Eye (tissue), 1 donor: Measurements from ENCODE around the gene EPHB2.
A peak's percentile ranks its signal among the peaks of the same experiment; 100 is the strongest.

Experiments
- DNase-seq: peaks from one replicate; pipeline ENCODE4 v3.0.0-alpha.2; 2015

EPHB2 gene

DNA sequence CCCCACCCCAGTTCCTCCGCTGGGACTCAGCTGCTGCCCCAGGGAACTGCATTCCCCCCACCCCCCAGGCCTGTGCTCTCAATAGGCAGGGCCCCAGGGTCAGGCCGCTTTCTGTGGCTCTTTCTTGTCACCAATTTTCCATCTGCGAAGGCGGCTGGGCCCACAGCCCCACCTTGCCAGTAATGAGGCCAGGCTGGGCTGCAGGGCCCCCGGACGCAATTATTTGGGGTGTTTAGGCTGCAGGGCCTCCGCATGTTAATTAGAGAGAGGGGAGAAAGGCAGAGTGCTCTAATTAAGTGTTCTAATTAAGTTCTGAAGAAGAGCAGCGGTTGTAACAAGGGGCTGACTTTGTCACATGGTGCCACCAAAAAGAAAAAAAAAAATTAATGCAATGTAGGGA, 71.8 kb downstream of the EPHB2 start:
- peak; percentile 89 for DNase-seq

DNA sequence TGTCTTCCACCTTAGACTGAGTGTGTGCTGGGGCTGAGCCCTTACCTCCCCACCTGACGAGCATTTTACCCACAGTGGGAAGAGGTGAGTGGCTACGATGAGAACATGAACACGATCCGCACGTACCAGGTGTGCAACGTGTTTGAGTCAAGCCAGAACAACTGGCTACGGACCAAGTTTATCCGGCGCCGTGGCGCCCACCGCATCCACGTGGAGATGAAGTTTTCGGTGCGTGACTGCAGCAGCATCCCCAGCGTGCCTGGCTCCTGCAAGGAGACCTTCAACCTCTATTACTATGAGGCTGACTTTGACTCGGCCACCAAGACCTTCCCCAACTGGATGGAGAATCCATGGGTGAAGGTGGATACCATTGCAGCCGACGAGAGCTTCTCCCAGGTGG, 73.7 kb downstream of the EPHB2 start:
- DNase-seq = no peak

DNA sequence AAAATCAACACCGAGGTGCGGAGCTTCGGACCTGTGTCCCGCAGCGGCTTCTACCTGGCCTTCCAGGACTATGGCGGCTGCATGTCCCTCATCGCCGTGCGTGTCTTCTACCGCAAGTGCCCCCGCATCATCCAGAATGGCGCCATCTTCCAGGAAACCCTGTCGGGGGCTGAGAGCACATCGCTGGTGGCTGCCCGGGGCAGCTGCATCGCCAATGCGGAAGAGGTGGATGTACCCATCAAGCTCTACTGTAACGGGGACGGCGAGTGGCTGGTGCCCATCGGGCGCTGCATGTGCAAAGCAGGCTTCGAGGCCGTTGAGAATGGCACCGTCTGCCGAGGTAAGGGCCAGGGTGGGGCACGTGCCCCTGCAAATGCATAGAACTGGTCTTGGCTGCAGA, 74.1 kb downstream of the EPHB2 start:
- DNase-seq = no peak

- DNase-seq = no peak
Observed at GRCh38 chr1:22786101-22786500, 75.5 kb downstream of the EPHB2 start.

DNA sequence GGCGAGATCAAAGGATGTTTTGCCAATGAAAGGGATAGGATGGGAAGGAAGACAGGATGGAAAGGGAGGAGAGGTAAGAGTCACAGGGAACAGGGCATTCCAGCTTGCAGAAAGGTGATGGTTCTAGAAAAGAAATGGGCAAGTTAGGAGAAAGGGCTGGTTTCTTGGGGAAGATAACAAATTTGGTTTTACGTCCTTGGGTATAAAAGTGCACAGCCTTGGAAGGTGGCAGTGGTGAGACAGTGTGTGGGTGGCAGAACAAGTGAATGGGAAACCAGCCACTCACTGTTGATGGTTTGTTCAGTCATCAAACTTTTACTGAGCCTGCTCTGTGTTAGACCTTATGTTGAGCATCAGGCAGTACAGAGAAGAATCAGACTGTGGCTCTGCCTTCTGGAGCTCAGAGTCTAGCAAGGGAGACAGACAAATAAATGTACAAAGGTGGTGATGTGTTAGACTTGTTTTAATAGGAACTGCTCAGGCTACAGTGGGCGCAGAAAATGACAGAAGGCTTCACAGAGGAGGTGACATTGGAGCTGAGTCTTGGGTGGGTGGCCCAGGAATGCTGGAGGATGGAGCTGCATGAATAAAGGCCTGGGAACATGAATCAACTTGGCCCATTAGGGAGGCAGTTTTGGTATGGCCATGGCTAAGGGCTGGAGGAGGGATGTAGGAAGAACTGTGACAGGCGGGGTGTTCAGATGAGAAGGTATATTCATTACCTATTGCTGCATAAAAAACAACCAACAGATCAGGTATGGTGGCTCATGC, 76.3 kb downstream of the EPHB2 start:
- no peak for DNase-seq

DNA sequence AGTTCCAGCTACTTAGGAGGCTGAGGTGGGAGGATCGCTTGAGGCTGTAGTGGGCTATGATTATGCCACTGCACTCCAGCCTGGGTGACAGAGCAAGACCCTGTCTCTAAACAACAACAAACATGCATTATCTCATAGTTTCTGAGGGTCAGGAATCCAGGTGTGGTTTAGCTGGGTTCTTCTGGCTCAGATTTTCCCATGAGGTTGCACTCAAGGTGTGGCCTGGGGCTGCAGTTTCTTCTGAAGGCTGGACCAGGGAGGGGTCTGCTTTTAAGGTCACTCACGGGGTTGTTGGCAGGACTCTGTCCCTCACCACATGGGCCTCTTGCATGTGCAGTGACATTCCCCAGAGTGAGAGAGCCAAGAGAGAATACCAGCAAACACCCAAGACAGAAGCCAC, 77.0 kb downstream of the EPHB2 start:
- no peak for DNase-seq

DNA sequence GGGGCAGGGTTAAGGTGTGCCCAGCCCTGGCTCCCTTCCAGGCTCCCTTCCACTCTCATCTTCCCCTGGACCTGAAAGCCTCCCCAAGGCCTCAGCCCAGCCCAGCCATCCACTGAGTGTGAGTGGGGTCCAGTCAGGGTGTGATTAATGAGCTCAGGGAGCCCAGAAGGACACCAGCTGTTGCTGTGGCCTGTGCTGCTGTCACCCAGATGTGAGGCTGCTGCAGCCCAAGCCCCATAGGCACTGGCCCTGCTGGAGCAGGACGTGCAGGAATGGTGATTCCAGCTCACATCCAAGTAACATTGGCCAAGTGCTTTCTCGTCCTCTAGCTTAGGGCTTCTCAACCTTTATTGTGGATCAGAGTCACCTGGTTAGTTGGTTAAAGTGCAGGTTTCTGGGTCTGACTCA, 77.6 kb downstream of the EPHB2 start:
- peak; percentile 58 for DNase-seq

- peak; percentile 55 for DNase-seq
Observed at GRCh38 chr1:22789356-22789994, 78.8 kb downstream of the EPHB2 start.

GRCh38 chr1:22790232-22791008, 79.8 kb downstream of the EPHB2 start:
- DNase-seq = peak; percentile 73

DNA sequence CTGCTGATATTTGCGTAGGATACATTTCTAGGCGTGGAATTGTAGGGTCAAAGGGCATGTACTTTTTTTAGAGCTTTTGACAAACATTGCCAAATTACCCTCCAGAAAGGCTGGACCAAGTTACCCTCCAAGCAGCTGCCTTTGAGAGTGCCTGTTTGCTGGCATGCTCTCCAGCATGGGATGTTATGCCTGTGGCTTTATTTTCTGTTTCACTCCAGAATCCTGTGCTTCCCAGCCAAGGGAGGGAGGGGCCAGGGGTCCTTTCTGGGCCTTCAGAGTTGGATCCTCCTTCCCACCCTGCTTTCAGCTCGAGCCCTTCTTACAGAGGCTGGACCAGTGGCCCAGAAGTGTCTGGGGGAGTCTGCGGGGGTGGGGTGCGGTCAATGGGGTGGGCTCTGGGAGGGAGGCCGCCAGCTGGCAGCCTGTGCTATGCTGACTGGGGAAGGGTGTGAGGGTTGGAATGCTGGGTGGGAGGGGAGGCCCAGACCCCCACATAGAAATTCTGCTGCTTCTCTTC, 81.2 kb downstream of the EPHB2 start:
- DNase-seq = peak; percentile 59

DNA sequence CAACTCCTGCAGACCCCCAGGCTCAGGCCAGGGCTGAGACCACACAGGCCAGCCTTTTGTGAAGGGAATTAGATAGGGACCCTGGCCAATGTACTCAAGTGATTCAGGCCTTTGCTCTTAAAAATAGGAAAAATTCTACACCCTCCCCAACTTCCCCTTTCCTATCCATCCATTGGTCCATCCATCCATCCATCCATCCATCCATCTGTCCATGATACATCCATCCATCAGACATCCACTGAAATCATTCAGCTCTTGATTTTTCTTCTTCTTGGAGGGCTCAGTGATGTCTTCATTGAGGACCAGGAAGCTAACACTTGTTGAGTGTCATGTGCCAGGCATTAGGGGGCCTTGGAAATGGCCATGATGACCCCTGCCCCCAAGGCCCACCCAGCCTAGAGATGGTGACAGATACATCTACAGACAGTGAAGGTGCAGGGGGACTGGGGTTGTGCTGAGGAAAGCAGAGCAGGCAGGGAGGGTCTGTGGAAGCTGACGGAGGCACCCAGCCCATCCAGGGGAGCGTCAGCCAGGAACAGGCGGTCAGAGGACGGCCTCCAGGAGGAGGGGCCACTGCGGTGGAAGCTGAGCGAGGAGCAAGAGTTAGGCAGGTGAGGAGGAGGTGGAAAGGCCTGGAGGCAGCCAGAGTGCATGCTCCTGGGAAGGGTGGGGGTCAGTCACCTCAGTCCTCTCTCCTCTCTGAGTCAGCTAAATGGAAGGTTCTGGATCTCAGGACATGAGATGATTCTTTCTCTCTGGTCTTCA, 81.9 kb downstream of the EPHB2 start:
- DNase-seq = peak; percentile 37

DNA sequence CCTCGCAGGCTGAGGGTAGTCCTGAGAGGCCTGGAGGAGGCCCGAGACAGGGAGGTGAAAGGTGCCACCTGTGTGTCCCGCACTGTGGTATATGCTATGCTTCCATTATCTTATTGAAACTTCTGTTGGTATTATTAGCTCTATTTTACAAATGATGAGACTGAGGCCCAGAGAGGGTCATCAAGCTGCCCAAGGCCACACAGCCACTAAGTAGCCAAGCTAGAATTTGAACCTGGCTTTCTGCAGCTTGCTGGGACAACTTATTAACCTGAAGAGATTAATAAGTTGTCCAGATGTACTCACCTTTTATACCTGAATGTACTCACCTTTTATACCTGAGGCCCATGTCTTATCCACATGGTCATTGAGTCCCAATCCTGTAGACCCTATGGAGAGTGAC, 83.0 kb downstream of the EPHB2 start:
- DNase-seq = no peak

GRCh38 chr1:22794647-22795365, 84.2 kb downstream of the EPHB2 start:
- DNase-seq = peak; percentile 55

DNA sequence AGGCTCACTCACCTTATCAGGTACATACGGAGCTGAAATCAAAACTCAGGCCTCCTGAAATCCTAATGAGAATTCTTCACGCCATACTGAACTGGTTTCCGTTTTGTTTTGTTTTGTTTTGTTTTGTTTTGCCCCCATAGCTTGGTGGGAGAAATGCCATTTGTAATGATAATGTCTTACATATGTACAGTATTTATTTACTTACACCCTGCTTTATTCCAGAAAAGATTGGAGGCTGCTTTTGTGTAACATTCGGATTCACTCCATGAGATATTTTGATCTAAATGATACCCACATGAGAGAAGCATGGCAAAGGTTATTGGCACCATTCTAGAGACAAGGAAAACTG, 84.7 kb downstream of the EPHB2 start:
- DNase-seq = no peak

- DNase-seq = no peak
Observed at GRCh38 chr1:22796642-22797041, 86.0 kb downstream of the EPHB2 start.

GRCh38 chr1:22798083-22798482, 87.4 kb downstream of the EPHB2 start:
- no peak for DNase-seq

GRCh38 chr1:22799971-22800370, 89.3 kb downstream of the EPHB2 start:
- DNase-seq = peak; percentile 87

DNA sequence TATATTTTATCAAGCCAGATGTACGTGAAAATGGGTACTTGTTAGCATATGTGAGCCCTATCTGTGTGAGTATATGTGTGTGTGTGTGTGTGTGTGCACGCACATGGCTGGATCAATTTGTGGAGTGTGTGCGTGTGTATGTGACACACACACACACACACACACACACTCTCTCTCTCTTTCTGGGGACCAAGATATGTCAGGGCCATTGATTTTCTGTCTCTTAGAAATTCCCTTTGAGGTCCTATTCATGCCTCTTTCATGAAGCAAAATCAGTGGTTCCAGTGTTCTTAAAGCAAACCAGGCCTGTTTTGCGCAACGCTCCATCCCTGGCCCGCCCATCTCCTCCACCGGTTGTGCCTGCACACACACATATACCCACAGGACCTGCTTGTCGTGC, 90.0 kb downstream of the EPHB2 start:
- DNase-seq = peak; percentile 56

- DNase-seq = no peak
Observed at GRCh38 chr1:22801347-22801746, 90.7 kb downstream of the EPHB2 start.

DNA sequence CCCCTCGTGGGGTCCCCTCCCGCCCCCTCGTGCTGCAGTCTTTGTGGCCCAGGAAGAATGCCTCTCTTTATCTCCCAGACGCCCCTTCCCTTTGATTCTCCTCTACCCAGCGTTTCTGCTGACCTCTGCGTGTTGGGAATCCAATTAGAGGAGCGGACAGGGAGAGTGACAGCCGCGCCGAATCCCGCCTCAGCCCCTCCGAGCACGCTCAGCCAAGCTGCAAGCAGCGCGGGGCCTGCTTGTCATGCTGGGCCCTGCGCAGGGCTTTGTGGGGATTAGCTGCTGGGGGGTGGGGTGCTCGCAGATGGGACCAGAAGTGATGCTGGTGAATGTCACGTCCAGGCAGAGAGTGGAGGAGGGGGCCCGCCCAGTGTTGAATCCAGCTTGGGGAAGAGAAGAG, 91.1 kb downstream of the EPHB2 start:
- DNase-seq = peak; percentile 93

GRCh38 chr1:22803833-22804232, 93.2 kb downstream of the EPHB2 start:
- peak; percentile 17 for DNase-seq

DNA sequence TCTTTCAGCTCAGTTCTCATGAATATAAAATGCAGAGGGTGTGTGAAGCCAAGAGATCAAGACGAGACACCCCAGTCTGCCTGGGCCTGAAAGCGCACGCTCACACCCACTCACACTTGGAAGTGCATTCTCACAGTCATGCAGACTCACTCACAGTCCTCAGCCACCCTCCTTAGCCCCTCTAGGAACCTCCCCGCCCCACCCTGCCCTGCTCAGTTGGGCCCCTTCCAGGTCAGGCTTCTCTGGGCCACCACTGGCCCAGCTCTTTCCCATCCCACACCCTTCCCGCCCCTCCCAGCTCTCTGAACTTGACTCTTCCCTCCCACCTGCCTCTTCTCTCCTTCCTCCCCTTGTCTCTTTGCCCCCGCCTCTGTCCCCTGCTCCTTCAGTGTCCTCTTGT, 93.8 kb downstream of the EPHB2 start:
- peak; percentile 12 for DNase-seq
